Neural cell (in vitro differentiated cells): Measurements from ENCODE around the gene UBAC2.

ENCODE experiments used
- CTCF ChIP-seq: fragments of 450-650 bp; IDR thresholded peaks from 2 replicates; pipeline ENCODE4 v1.5.1; 2014; ENCODE audit warnings: antibody characterized with exemption, mild to moderate bottlenecking, moderate library complexity; ENCODE audit not compliant: poor library complexity, severe bottlenecking
- EP300 ChIP-seq: fragments of 450-650 bp; conservative IDR thresholded peaks from 2 replicates; pipeline ENCODE4 v1.6.1; 2014; ENCODE audit warnings: antibody characterized with exemption, mild to moderate bottlenecking, moderate library complexity; ENCODE audit not compliant: poor library complexity, severe bottlenecking
- EZH2 ChIP-seq: fragments of 200-600, 300-800 bp; shearing (Covaris generic), sonication (generic); IDR thresholded peaks from 2 replicates; pipeline ENCODE4 v1.6.1; 2014; ENCODE audit warnings: antibody characterized with exemption, low read length, borderline replicate concordance, mild to moderate bottlenecking; ENCODE audit not compliant: insufficient read depth, poor library complexity, severe bottlenecking
- POLR2AphosphoS5 ChIP-seq: IDR thresholded peaks from 2 replicates; pipeline ENCODE4 v1.6.1; 2012
- RAD21 ChIP-seq: fragments of 450-650 bp; conservative IDR thresholded peaks from 2 replicates; pipeline ENCODE4 v1.6.1; 2014; ENCODE audit warnings: antibody characterized with exemption, mild to moderate bottlenecking, moderate library complexity
- REST ChIP-seq: IDR thresholded peaks from 2 replicates; pipeline ENCODE4 v1.6.1; 2012; ENCODE audit warnings: borderline replicate concordance
- SMC3 ChIP-seq: fragments of 450-650 bp; conservative IDR thresholded peaks from 2 replicates; pipeline ENCODE4 v1.6.1; 2014; ENCODE audit warnings: antibody characterized with exemption, mild to moderate bottlenecking, moderate library complexity; ENCODE audit not compliant: poor library complexity
- TAF1 ChIP-seq: IDR thresholded peaks from 2 replicates; pipeline ENCODE4 v1.6.1; 2012; ENCODE audit warnings: low read depth

- no peak for TF ChIP-seq CTCF
- no peak for TF ChIP-seq EP300
- TF ChIP-seq RAD21 = no peak
- TF ChIP-seq EZH2 = no peak
- no peak for TF ChIP-seq REST
- TF ChIP-seq POLR2AphosphoS5 = no peak
- no peak for TF ChIP-seq SMC3
- no peak for TF ChIP-seq TAF1
These were observed 197.4 kb downstream of the UBAC2 start for GRCh38 chr13:99398071-99398470.
